Muscle layer of colon (tissue), 2 donors: Measurements from ENCODE around the gene DPY19L1.
"Not testable (repeated sequence)": the region's sequence is repeated elsewhere in the genome, so short reads cannot be mapped to it uniquely, and the experiment has no call there.

ENCODE experiments used
- H3K27ac ChIP-seq: one replicate; pipeline ENCODE4 v1.7.0; 2013; ENCODE audit warnings: low read depth, mild to moderate bottlenecking, low read length, moderate library complexity
- H3K27me3 ChIP-seq, 2 donors: one replicate each; pipeline ENCODE4 v1.7.0; 2013; ENCODE audit warnings: low read length in 2 of 2, mild to moderate bottlenecking in 2 of 2; ENCODE audit not compliant: insufficient read depth in 2 of 2, control insufficient read depth in 1 of 2
- H3K36me3 ChIP-seq: one replicate; pipeline ENCODE4 v1.7.0; 2013; ENCODE audit warnings: mild to moderate bottlenecking, low read length; ENCODE audit not compliant: insufficient read depth
- H3K4me1 ChIP-seq: one replicate; pipeline ENCODE4 v1.7.0; 2013; ENCODE audit warnings: mild to moderate bottlenecking, low read length; ENCODE audit not compliant: insufficient read depth
- H3K4me3 ChIP-seq, 2 donors: one replicate each; pipeline ENCODE4 v1.7.0; 2013; ENCODE audit warnings: low read length in 2 of 2, low read depth in 1 of 2, mild to moderate bottlenecking in 1 of 2, moderate library complexity in 1 of 2
- H3K9ac ChIP-seq: one replicate; pipeline ENCODE4 v1.7.0; 2013; ENCODE audit warnings: low read length
- H3K9me3 ChIP-seq: one replicate; pipeline ENCODE4 v1.7.0; 2013; ENCODE audit warnings: mild to moderate bottlenecking, low read length
- donor health status: abdominal sarcoma.
- donor health status: Adenocarcinoma of cecum.

The DPY19L1 gene

GRCh38 chr7:35047912-35048305 lies 10.6 kb upstream of the DPY19L1 start:
- not testable (repeated sequence) for H3K36me3 ChIP-seq, H3K9ac ChIP-seq, H3K27ac ChIP-seq, H3K4me3 ChIP-seq, H3K4me1 ChIP-seq, H3K27me3 ChIP-seq, H3K9me3 ChIP-seq

- H3K4me3 ChIP-seq, H3K36me3 ChIP-seq, H3K9ac ChIP-seq, H3K4me1 ChIP-seq, H3K27ac ChIP-seq, H3K27me3 ChIP-seq, H3K9me3 ChIP-seq: not testable (repeated sequence)
These were observed 10.1 kb upstream of the DPY19L1 start for GRCh38 chr7:35047263-35047911.

GRCh38 chr7:35043301-35043700 lies 6.0 kb upstream of the DPY19L1 start:
- H3K4me3 ChIP-seq, H3K27me3 ChIP-seq, H3K36me3 ChIP-seq, H3K4me1 ChIP-seq, H3K9ac ChIP-seq, H3K27ac ChIP-seq, H3K9me3 ChIP-seq: not testable (repeated sequence)

- no peak overlapping the region for H3K27ac ChIP-seq
- peaks cover 11% of the 10 kb centered on the region for H3K4me1 ChIP-seq
- no peak overlapping the region for H3K4me3 ChIP-seq
- no peaks in the 10 kb centered on the region for H3K36me3 ChIP-seq
- H3K9me3 ChIP-seq = no peaks in the 10 kb centered on the region
- H3K9ac ChIP-seq = no peak overlapping the region
- H3K27me3 ChIP-seq = no peaks in the 10 kb centered on the region
These were observed 3.6 kb upstream of the DPY19L1 start for GRCh38 chr7:35040906-35041305.

GRCh38 chr7:35039343-35039742 lies 2.1 kb upstream of the DPY19L1 start:
- H3K4me3 ChIP-seq = no peak overlapping the region
- H3K36me3 ChIP-seq = no peaks in the 10 kb centered on the region
- H3K9ac ChIP-seq = no peak overlapping the region
- no peaks in the 10 kb centered on the region for H3K27me3 ChIP-seq
- H3K4me1 ChIP-seq = peaks cover 16% of the 10 kb centered on the region
- no peaks in the 10 kb centered on the region for H3K9me3 ChIP-seq
- H3K27ac ChIP-seq = no peak overlapping the region

GRCh38 chr7:35038354-35038753 lies 1.1 kb upstream of the DPY19L1 start:
- peak overlapping the region; percentile 34 for H3K9ac ChIP-seq
- H3K4me1 ChIP-seq = peaks cover 16% of the 10 kb centered on the region
- no peaks in the 10 kb centered on the region for H3K27me3 ChIP-seq
- H3K4me3 ChIP-seq = peak overlapping the region; percentile 44 to 64
- no peaks in the 10 kb centered on the region for H3K9me3 ChIP-seq
- no peaks in the 10 kb centered on the region for H3K36me3 ChIP-seq
- peak overlapping the region; percentile 74 for H3K27ac ChIP-seq

- Histone ChIP-seq H3K4me1 (peaks cover 16% of the 10 kb centered on the region), H3K4me3 (peak overlapping the region; percentile 44 to 64), H3K36me3 (no peaks in the 10 kb centered on the region), H3K9ac (peak overlapping the region; percentile 34), H3K9me3 (no peaks in the 10 kb centered on the region), H3K27me3 (no peaks in the 10 kb centered on the region), H3K27ac (peak overlapping the region; percentile 74)
These were observed 449 bp upstream of the DPY19L1 start for GRCh38 chr7:35037526-35038341.

- Histone ChIP-seq H3K36me3 (no peaks in the 10 kb centered on the region), H3K4me1 (peaks cover 16% of the 10 kb centered on the region), H3K9ac (peak overlapping the region; percentile 46), H3K27ac (peak overlapping the region; percentile 79), H3K4me3 (peak overlapping the region; percentile 74 to 81), H3K9me3 (no peaks in the 10 kb centered on the region), H3K27me3 (no peaks in the 10 kb centered on the region)
These were observed 719 bp downstream of the DPY19L1 start for GRCh38 chr7:35036361-35037171.

- H3K9ac ChIP-seq = no peak overlapping the region
- H3K4me1 ChIP-seq = peaks cover 16% of the 10 kb centered on the region
- no peak overlapping the region for H3K27ac ChIP-seq
- no peaks in the 10 kb centered on the region for H3K36me3 ChIP-seq
- no peaks in the 10 kb centered on the region for H3K27me3 ChIP-seq
- no peak overlapping the region for H3K4me3 ChIP-seq
- H3K9me3 ChIP-seq = no peaks in the 10 kb centered on the region
These were observed 1.7 kb downstream of the DPY19L1 start for GRCh38 chr7:35035511-35035961.

- Histone ChIP-seq H3K36me3 (no peaks in the 10 kb centered on the region), H3K27me3 (no peaks in the 10 kb centered on the region), H3K9ac (no peak overlapping the region), H3K9me3 (no peaks in the 10 kb centered on the region), H3K27ac (no peak overlapping the region), H3K4me1 (peaks cover 10% of the 10 kb centered on the region), H3K4me3 (no peak overlapping the region)
These were observed 5.1 kb downstream of the DPY19L1 start for GRCh38 chr7:35032166-35032565.

GRCh38 chr7:35030848-35031247 lies 6.4 kb downstream of the DPY19L1 start:
- no peaks in the 10 kb centered on the region for H3K27me3 ChIP-seq
- H3K9me3 ChIP-seq = no peaks in the 10 kb centered on the region
- no peak overlapping the region for H3K27ac ChIP-seq
- H3K9ac ChIP-seq = no peak overlapping the region
- H3K36me3 ChIP-seq = no peaks in the 10 kb centered on the region
- peaks cover 5% of the 10 kb centered on the region for H3K4me1 ChIP-seq
- H3K4me3 ChIP-seq = no peak overlapping the region
